ENCODE measurements around the gene TUBG1.

TUBG1 gene

DNA sequence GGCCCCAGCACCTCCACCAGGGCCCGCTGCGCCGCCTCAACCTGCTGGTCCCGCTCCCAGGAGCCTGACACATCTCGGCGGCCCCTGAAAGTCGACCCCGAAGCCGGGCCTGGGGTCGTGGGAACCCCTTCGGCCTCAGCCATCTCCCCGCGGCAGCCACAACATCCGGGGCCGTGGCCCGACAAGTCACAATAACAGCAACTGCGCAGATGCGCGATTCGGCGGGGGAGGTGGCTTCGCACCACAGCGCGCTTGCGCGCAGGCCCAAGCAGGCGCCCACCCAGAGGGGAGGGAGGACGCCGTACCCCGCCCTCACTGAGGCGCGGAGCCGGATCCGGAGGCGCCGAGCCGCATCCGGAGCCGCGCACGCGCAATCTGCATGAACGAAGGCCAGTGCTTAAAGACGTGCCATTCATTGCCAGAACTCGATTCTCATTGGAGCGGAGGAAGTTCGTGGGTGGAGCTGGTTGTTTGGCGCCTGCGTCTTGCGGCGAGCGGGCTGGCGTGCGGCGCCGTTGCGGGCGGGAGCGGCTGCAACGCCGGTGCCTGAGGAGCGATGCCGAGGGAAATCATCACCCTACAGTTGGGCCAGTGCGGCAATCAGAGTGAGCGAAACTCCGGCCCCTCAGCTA lies at the start of gene TUBG1, which contains the start of gene RETREG3:
Gene TUBG1, plus strand, starts transcription at position 502 of the 632 bp plus-strand sequence. Its CDS starts 55 bp downstream, at position 557.
Gene RETREG3, minus strand, starts transcription at position 193 of the 632 bp plus-strand sequence. Its CDS starts 50 bp downstream, at position 143.
- DNase-seq = peak; percentile 99

DNA sequence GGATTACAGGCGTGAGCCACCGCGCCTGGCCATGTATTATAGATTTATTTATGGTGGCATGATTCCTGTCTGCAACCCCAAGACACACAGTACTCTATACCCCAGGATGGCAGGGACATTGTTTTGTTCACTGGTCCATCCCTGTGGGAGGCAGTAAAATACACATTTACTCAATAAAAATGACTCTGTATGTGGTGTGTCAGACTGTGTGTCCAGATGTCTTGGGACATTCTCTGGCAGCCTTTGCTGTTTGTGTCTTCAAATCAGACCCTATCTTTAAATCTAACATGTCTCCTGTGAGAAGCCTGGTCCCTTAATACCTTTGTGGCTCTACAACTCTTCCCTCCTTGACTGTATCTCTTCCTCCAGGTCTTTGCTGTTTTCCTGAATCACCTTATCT lies 49.2 kb upstream of the TUBG1 start:
- no peak for DNase-seq

DNA sequence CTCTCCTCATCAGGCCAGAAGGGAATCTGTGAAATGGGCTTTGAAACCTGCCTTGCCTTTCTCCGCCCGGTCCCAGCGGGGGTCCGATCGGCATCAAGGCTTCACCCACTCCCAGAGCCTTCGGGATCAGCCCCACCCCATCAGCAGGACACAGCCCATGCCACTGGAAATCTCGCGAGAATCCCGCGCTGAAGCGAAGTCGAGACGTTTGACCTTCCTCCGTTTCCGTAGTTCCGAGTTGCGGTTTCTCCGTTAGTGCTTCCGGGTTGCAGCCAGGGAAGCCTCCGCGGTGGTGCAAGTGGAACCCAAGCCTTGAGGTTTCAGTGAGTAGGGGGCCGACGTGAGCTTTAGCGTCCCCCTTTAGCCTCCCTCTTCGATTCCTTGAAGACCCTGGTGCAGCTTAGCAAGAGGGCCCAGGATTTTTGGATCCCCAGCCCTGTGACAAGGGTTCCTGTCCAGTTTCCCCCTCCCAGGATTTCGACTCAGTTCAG lies 47.5 kb upstream of the TUBG1 start, which contains the start of gene COASY:
Gene COASY, plus strand, starts transcription at position 252 of the 491 bp plus-strand sequence. CDS start 475 bp downstream, outside the sequence.
- peak; percentile 94 for DNase-seq

DNA sequence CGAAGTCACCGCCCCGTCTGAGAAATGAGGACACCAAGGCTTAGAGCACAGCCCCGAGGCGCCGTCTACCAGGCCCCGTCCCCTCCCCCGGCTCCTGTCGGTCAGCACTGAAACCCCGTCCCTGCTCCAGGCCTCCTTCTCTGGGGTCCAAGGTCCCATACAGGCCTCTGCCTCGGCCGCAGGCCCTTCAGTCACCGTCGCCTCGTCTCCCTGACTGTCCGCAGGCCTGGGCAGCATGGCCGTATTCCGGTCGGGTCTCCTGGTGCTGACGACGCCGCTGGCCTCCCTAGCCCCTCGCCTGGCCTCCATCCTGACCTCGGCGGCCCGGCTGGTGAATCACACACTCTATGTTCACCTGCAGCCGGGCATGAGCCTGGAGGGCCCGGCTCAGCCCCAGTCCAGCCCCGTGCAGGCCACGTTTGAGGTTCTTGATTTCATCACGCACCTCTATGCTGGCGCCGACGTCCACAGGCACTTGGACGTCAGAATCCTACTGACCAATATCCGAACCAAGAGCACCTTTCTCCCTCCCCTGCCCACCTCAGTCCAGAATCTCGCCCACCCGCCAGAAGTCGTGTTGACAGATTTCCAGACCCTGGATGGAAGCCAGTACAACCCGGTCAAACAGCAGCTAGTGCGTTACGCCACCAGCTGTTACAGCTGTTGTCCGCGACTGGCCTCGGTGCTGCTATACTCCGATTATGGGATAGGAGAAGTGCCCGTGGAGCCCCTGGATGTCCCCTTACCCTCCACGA lies 46.9 kb upstream of the TUBG1 start:
- DNase-seq = no peak

DNA sequence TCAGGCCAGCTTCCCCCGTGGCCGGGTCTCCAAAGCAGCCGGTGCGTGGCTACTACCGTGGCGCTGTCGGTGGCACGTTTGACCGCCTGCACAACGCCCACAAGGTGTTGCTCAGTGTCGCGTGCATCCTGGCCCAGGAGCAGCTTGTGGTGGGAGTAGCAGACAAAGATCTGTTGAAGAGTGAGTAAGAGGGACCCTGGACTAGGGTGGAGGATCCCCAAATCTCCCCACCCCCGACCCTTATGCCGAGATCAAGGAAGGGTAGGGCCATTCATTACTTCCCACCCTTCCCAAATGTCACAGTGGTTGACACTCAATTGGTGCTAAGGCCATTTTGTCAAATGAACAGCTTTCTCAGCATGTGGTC lies 46.4 kb upstream of the TUBG1 start:
- DNase-seq = no peak

DNA sequence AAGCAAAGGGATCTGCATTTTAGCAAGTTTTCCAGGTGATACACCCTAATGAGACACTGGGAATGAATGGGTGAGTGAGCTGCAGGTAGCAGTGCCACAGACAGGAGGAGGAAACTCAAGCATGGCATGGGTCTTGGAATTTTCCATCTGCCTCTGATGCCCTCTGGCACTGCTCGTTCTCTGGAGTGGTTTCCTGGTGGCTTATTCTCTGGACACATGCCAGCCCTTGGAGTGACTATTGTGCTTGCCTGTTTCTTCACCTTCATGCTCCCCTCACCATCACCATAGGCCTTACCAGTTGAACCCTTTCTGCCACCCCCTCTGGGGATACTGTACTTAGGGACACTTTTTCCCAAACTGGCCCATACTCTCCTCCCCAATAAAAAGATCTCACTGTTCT lies 45.9 kb upstream of the TUBG1 start:
- no peak for DNase-seq

DNA sequence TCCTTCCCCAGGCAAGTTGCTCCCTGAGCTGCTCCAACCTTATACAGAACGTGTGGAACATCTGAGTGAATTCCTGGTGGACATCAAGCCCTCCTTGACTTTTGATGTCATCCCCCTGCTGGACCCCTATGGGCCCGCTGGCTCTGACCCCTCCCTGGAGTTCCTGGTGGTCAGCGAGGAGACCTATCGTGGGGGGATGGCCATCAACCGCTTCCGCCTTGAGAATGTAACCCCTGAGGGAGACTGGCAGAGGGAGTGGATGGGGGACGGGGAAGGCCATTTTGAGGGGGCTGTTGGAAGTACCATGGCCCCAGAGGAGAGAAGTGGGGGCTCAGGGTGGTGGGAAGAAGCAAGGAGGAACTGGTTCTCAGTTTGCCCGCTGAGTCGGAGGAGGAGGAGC lies 45.5 kb upstream of the TUBG1 start:
- DNase-seq = no peak

DNA sequence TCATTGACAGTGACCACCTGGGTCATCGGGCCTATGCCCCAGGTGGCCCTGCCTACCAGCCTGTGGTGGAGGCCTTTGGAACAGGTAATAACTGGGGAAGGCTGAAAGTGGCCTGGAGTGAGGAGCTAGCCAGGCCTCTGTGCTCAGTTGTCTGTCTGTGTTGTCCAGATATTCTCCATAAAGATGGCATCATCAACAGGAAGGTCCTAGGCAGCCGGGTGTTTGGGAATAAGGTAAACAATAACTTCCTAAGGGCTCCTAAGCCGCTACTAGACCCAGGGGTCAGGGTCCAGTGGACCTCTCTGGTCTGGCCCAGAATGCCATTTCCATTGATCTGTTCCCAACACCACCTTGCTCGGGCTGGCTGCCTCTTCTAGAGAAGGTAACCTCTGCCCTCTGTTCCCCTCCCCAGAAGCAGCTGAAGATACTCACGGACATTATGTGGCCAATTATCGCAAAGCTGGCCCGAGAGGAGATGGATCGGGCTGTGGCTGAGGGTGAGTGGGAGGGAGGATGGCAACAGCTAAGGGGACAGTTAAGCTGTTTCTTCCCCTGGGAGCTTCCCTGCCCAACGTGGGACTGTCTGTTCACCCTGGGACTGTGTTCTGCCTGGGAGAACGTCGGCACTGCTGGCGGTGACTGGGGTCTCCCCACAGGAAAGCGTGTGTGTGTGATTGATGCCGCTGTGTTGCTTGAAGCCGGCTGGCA lies 44.5 kb upstream of the TUBG1 start:
- DNase-seq = no peak

DNA sequence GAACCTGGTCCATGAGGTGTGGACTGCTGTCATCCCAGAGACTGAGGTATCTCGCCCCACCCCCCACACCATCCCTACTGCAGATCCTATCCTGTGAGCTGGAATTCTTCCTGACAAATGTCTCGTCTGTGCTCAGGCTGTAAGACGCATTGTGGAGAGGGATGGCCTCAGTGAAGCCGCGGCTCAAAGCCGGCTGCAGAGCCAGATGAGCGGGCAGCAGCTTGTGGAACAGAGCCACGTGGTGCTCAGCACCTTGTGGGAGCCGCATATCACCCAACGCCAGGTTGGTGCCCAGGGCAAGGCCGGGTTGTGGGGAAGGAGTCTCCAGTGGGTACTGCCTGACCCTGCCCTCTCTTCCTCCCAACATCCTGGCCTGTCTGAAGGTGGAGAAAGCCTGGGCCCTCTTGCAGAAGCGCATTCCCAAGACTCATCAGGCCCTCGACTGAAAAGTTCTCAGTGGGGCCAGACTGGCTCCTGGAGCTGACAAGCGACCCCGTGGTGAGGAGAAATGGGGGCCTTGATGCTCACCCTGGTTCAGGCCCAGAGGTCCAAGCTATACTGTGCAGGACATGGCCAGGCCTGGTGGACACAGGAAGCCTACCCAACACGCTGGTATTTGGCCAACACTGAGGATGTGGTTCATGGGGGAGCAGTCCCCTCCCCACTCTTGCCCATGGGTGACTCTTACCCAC lies 43.8 kb upstream of the TUBG1 start:
- DNase-seq = no peak

DNA sequence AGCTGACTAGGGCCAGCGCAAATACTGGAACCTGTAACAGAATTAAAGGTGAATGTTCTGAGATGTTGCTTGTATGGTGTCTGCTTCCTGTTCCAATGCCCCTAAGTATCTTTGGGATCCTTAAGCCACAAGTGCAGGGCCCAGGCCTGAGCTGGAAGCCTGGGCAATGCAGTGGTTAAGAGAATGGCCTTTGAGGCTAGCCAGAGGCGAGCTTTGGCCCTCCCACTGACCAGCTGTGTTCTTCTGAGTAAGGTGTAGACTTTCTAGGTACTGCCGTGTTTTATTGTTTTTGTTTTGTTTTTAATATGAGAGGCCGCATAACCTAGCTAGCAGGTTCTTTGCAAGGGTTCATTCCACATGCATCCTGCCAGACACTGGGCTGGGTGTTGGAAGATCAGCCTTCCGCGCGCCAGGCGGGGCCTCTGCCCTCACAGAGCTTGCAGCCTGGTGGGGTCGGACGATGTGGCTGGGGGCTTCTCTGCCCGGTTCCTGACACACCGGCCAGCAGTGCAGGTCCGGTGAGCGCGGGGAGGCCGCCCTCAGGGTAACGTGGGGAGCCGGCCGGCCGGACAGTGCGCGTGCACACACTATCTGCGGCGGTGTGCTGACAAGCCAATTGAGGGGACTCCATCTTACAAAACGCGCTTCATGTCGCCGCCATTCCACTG lies 43.1 kb upstream of the TUBG1 start:
- DNase-seq = no peak

DNA sequence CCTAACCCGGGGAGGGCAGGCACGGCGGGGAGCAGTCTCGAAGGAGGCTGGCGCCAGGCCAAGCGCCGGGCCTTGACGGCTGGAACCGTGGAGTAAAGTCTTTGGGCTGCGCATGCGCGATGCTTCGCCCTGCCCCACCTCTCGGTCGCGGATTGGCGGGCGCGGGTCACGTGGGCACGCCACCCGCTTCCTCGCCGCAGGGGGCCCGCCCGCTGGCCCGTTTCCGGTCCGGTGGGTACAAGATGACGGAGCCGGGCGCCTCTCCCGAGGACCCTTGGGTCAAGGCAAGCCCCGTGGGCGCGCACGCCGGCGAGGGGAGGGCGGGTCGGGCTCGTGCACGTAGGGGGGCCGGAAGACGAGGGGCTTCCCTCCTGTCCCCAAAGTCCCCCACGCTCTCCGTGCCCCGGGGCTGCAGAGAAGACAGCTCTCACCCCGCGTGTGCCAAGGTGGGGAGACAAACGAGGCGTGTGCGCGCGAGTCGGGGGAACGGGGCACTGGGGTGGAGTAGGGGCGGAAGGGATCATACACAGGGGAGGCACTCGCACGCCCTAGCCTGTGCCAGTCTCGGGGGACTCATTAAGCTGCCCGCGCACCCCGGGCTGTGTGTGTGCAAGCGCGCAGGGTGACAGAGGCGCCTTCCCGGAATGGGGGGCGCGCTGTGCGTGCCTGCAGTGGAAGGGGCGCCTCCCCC lies 42.5 kb upstream of the TUBG1 start, which contains the start of gene MLX:
Gene MLX, plus strand, starts transcription at position 218 of the 691 bp plus-strand sequence. Its CDS starts 25 bp downstream, at position 243.
- DNase-seq = peak; percentile 94

DNA sequence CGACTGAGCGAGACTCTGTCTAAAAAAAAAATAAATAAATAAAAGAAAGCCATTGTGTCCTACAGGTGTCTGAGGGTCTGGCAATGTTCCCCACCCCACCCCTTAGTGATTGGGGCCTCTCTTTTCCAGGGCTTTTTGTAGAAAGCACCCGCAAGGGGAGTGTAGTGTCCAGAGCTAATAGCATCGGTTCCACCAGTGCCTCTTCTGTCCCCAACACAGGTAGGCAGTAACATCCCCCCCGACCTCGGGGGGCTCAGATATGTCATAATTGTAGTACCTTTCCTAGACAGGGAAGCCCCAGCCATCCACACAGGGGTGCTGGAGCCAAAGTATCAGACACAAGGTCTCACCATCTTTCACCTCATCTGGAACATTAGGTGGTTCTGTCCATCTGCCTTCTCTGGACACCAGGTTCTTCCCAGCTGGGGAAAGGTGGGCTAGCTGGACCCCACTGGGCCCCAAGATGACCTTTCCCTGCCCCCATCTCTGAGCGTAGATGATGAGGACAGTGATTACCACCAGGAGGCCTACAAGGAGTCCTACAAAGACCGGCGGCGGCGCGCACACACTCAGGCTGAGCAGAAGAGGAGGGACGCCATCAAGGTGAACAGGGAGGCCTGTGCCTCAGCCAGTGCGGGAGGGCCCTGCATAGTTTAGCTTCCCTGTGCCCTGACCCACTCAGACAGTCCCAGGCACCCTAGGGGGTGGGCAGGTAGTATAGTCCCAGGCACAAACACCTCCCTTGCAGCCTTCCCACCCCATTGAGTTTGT lies 41.0 kb upstream of the TUBG1 start:
- no peak for DNase-seq

DNA sequence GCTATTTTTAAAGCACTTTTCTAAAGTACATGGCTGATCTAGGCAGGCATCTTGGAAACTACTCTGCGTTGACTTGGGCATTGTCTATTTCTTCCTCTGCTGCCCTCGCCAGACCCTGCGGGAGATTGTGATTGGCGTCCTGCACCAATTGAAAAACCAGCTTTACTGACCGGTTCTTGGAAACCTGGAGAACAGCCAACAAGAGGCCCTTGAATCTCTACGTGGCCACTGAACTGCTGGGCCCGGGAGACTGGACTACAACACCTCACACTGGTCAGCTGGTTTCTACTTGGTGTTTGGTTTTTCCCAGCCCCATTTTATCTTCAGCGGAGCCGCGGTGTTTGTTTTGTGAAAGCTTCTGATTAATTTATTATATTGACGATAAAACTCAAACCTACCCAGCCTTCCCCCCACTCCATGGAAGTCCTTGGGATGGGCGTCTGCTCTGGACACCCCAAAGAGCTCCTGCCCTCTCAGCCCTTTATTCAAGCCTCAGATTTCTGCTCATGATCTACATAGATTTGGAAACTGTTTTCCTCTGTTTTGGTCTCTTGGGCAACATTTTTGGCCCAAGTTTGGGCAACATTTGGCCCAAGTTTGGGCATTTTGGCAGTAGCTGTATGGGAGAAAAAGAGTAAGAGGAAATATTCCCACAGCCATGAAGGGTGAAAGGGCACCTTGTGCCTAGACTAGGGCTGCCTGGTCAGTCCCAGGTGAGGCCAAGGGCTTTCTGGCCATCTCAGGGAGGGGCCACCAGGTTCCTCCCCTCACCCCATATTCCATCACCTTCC lies 37.9 kb upstream of the TUBG1 start:
- DNase-seq = no peak

DNA sequence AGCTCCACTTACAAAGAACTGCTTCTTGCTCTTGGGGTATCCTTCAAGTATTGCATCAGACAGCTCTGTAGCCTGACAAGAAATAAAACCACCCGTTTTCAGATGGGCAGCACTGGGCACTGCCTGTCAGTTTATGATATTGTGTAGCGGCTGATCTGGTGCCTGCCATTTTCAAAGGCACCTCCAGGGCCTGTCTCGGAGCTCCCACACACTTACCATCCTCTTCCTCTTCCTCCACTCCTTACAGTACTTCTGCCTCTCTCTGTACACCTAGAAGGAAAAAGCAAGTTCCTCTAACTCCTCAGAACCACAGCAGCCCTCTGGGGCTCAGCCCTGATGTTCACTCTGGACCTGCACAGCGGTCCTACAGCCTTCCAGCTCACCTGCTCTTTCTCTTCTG lies 36.4 kb upstream of the TUBG1 start:
- no peak for DNase-seq

DNA sequence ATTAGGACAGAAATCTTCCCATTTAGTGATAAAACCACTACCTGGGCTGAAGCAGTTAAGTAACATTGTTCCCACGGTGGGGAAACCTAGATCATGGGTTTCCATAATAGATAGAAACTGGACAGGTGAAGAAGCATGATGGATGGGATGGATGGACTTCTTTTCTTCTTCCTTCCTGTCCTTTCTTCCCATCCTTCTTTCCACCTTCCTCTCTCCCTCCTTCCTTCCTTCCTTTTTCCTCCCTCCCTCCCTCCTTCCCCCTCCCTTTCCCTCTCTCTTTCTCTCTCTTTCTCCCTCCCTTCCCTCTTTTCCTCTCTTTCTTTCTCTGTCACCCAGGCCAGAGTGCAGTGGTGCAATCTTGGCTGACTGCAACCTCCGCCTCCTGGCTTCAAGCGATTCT lies 35.0 kb upstream of the TUBG1 start:
- no peak for DNase-seq

DNA sequence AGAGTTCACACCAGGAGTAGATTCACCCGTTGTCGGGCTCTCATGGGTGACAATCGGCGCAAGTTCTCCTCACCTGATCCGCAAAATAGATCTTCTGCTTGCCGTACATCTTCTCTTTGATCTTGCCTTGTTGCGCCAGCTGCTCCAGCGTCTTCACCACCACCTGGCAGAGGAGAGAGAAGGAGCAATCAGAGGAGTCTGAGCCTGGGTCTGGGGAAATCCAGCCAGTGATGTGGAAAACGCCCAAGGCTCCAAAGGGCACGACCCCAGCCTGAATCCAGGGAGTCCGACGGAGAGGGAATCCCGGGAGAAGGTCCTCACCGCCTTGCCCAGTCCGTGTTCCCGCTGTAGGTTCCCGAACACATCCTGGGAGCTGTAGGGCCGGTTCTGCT lies 32.3 kb upstream of the TUBG1 start:
- no peak for DNase-seq

DNA sequence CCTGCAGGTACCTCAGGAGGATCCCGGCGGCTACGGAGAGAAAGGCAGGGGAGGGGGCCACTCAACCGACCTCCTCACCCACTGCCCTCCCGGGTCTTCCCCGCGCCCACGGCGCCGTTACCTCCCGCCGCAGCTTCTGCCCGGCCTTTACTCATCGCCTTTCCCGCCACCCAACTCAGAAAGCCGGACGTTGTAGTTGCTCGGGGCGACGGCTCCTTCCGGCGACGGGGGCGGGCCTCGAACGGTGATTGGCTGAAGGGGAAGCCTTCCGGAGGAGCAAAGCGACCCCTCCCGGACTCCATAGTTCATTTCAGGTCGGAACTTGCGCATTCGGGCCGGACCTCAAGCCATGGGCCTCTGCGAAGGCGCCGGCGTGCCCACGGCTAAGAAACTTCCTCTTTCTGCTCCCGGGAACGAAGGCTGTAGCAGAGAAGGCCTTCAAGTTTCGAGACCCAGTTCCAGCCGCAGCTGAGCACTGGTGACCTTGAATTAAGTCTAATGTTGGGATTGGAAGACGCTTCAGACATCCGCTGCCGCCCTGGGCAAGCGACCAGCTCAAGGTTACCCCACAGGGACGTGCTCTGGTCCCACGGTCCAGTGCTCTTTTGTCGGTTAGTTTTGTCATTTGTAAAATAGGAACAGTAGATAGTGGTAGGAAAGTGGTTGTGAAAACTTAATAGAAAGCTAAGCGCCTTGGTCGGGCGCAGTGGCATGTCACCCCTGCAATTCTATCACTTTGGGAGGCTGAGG lies 31.8 kb upstream of the TUBG1 start, which contains the start of gene PSMC3IP:
Gene PSMC3IP, minus strand, starts transcription at position 198 of the 750 bp plus-strand sequence. Its CDS starts 43 bp downstream, at position 155.
- peak; percentile 93 for DNase-seq

DNA sequence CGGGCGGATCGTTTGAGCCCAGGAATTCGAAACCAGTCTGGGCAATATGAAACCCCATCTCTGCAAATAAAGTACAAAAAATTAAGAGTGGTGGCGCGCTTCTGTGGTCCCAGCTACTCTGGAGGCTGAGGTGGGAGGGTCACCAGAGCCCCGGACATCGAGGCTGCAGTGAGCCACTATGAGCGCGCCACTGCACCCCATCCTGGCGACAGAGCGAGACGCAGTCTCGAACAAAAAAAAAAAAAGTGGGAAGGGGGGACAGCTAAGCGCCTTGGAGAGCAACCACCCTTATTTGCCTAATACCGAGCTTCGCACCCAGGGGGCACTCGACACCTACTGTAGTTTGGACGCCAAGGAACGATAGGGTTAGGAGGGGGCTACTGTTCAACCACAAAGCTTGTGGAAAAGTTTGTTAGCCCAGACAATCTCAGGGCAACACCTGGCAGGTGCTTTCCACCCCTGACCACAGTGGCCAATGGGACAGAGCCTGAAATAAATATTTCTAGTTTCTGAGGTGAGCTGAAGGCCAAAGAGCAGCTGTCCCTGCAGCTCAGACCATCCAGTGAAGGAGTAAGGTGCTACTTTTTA lies 31.1 kb upstream of the TUBG1 start:
- DNase-seq = peak; percentile 77
